Astrocyte of the cerebellum (primary cell): Measurements from ENCODE around the gene PRTFDC1.

Experiments
- DNase-seq: peaks from one replicate; pipeline ENCODE4 v3.0.0-alpha.2; 2011; ENCODE audit warnings: low read depth
- H3K4me3 ChIP-seq: 2 replicates; pipeline ENCODE4 v1.5.1; 2011; ENCODE audit warnings: mild to moderate bottlenecking, low read depth, low read length, moderate library complexity
- in situ Hi-C: cut with HindIII; loops from 2 replicates; pipeline ENCODE4 v1.10.0; 2017; ENCODE audit warnings: low sequenced_read_pairs
- TF ChIP-seq, protein P1 (sequence below): IDR thresholded peaks from 2 replicates; pipeline ENCODE4 v1.5.1; 2012; ENCODE audit warnings: low read length, low read depth, moderate library complexity, mild to moderate bottlenecking; ENCODE audit errors: missing control alignments

PRTFDC1 gene, protein sequence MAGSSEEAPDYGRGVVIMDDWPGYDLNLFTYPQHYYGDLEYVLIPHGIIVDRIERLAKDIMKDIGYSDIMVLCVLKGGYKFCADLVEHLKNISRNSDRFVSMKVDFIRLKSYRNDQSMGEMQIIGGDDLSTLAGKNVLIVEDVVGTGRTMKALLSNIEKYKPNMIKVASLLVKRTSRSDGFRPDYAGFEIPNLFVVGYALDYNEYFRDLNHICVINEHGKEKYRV

DNA sequence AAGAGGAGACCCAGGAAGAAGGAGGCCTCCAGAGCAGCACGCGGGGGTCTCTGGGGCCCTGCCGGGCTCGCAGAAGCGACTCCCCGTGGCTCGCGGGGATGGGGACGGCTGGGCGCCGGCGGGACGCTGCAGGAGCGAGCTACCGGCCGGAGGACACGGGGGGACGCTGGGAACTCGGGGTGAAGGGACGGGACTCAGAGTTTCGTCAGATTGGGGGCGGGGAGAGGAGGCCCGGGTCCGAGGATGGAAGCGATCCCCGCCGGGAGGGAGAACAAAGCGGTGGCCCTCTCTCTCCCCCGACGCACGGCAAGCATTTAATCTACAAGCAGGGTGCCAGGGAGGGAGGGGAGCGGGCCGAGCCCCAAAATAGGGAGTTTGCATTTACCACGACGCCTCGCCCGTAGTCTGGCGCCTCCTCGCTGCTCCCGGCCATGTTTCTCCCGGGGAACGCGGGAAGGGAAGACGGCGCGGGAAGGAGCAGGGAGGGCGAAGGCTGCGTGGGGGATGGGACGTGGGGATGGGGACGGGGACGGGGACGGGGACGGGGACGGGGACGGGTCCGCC, at the start of gene PRTFDC1:
PRTFDC1 (minus strand) TSS at position 464 of the 564 bp plus-strand sequence; CDS start at position 433, 31 bp downstream.
- in situ Hi-C loops = no loop called here
- TF ChIP-seq, protein P1, sequence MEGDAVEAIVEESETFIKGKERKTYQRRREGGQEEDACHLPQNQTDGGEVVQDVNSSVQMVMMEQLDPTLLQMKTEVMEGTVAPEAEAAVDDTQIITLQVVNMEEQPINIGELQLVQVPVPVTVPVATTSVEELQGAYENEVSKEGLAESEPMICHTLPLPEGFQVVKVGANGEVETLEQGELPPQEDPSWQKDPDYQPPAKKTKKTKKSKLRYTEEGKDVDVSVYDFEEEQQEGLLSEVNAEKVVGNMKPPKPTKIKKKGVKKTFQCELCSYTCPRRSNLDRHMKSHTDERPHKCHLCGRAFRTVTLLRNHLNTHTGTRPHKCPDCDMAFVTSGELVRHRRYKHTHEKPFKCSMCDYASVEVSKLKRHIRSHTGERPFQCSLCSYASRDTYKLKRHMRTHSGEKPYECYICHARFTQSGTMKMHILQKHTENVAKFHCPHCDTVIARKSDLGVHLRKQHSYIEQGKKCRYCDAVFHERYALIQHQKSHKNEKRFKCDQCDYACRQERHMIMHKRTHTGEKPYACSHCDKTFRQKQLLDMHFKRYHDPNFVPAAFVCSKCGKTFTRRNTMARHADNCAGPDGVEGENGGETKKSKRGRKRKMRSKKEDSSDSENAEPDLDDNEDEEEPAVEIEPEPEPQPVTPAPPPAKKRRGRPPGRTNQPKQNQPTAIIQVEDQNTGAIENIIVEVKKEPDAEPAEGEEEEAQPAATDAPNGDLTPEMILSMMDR = peak; percentile 7
- H3K4me3 ChIP-seq = peak within 1 kb of the TSS; percentile 37
- DNase-seq = no peak

DNA sequence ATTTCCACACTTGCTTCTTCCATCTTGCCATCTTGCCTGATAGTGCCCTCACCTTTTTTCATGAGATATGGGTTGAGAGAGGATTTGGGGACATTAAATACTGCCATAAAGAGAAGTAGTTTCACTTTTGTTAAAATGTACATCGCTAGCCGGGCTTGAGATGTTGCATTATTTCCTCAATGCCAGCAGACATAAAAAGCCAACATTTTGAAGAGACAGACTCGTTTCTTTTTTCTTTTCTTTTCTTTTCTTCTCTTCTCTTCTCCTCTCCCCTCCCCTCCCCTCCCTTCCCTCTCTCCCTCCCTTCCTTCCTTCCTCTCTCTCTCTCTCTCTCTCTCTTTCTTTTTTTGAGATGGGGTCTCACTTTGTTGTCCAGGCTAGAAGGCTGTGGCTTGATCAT, 45.6 kb upstream of the PRTFDC1 start:
- H3K4me3 ChIP-seq = no peak overlapping the region
- TF ChIP-seq, protein P1 = no peak
- in situ Hi-C loops = no loop called here
- DNase-seq = no peak

DNA sequence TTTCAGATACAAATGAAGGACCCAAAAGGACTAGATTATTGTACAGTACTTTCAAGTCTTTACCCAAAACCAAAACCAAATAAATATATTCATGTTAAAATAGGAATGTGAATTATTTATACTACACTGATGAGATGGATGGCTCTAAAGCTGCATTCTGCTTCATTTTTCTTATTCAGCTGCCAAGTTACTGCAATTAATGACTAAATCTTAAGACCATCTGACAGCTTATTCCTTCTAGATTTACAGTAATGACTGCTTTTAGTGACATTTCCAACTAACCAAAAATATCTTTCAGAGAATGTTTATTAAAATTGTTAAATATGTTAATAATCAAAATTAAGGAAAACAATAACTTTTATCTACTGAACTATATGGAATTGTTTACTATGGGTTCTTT, 42.7 kb upstream of the PRTFDC1 start:
- TF ChIP-seq, protein P1 = no peak
- in situ Hi-C loops = no loop called here
- no peak for DNase-seq
- no peak overlapping the region for H3K4me3 ChIP-seq

DNA sequence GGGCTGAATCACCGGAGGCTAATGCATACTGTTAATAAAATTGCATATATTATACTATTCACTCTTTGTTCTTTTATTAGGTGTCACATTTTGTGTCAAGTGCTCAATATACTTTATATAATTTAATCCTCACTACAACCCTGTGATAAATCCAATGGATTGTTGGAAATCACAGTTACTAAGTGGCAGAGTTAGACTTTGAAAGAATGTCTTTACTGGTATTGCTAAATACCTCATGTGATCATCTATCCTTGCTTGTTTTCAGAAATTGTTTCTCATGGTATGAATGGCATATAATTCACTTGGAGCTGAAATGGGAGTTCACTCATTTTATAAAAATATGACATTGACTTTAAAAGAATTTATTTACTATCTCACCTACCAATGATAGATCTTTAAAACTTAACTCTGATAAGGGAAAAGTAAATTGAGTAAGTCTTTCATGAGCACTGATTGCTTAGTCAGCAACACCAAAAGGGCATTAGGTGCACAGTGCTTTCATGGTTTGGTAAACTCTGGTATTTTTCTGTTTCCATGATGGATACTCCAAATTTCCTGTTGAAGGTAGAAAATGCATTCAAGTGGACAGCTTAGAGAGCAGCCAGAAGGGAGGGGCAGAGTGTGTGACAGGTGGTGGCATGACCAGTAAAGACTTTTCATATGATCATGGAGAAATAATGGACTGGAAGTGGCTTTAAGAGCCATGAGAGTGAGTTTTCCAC, 41.0 kb upstream of the PRTFDC1 start:
- no peak overlapping the region for H3K4me3 ChIP-seq
- in situ Hi-C loops = no loop called here

DNA sequence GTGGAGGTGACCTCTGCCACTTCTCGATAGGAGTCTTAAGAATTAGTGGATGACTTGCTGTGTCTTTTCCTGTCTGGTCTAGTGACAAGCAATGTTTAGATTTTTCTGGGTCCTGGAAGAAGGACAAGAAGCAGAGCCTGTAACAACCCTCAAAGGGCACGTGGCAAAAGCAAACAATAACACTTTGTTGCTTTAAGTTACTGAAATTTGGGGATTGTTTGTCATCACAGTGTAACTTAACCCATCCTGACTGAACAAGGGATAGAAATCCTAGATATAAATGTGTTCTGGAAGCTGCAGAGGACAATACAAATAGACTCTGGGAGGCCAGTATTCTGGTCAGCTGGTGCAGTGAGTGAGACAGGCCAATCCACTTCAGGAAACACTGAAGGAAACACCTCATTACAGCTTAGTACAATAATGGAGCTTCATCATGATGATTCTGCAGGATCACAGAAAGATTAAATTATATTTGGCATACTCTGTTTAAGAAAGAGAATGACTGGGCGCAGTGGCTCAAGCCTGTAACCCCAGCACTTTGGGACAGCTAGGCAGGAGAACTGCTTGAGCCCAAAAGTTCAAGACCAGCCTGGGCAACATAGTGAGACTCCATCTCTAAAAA, 40.2 kb upstream of the PRTFDC1 start:
- in situ Hi-C loops = no loop called here
- TF ChIP-seq, protein P1 = no peak
- no peak overlapping the region for H3K4me3 ChIP-seq
- DNase-seq = no peak

More for the DNA sequence above, 41.0 kb upstream of the PRTFDC1 start:
- TF ChIP-seq, protein P1 = no peak
- no peak for DNase-seq

DNA sequence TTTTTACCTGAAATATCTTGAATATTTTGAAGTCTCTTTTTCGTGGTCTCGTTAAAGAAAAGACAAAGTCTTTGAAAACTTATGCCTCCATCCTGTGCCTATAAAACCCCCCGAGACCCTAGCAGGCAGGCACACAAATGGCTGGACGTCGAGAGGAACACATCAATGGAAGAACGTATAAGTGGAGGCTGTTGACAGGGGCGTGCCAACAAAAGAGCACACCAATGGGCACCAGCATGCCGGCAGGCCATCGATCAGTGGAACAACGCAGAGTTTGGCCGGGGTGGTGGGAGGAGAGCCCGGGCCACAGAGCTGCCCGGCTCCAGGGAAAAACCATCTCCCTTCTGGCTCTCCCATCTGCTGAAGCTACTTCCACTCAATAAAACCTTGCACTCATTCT, 38.9 kb upstream of the PRTFDC1 start:
- in situ Hi-C loops = no loop called here
- no peak overlapping the region for H3K4me3 ChIP-seq
- DNase-seq = no peak
- TF ChIP-seq, protein P1 = no peak
